D341Med (cell line): ENCODE data around the gene CUL9.
"Not testable (repeated sequence)": the region's sequence is repeated elsewhere in the genome, so short reads cannot be mapped to it uniquely, and the experiment has no call there.

Experiments used
- DNase-seq: peaks from one replicate; pipeline ENCODE4 v3.0.0; 2012; ENCODE audit warnings: low spot score

Gene CUL9

DNA sequence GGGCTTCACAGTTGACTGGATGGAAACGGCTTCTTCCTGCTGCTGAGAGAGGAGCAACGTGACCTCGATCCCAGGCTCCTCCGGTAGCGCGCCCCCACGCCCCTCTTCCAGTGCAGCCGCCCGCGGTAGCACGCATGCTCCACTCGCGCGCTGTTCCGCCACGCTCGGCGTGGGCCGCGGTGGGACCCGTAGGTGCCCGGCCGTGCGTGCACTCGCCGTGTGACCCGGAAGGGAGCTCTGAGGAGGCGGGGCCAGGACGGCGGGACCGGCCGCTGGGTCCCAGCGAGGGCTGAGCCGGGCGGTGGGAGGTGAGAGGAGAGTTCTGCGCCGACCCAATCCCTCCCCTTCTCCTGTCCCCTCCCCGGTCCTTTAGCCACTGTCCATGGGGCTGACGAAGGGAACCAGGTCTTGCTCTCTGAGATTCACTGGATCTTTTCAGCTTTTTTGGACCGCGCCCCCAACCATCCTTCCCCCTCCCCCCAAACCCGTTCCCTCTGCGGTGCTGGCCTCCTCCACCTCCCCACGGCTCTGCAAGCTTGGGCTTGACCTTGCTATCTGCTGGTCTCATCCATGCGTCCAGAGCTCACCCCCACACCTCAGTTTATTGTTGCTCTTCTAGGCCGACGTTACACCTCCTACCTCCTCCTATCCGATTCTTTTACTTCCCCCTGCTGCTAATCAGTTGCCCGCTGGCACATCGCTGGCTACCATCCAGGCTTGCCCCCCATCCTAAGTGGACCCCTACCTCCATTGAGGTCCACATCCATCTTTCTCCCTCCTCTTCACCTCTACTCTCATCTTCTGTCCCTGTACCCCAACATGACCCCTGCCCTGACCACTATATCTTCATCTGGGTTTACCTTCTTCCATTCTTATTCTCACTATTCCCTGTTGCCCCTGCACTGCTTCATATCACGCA, at the start of gene CUL9:
Gene CUL9 (plus strand): TSS at position 255 of the 919 bp plus-strand sequence. CDS start 2,115 bp downstream, outside the sequence.
- DNase-seq = peak; percentile 94

DNA sequence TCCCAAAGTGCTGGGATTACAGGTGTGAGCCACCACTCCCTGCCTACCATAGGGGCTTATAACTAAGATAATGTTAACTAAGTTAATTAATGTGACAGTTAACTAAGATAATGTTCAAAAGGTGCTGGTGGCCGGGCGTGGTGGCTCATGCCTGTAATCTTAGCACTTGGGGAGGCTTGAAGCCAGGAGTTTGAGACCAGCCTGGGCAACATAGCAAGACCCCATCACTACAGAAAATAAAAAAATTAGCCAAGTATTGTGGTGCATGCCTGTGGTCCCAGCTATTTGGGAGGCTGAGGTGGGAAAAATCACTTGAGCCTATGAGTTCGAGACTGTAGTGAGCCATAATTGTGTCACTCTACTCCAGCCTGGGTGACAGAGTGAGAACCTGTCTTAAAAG, 43.7 kb upstream of the CUL9 start:
- no peak for DNase-seq

DNA sequence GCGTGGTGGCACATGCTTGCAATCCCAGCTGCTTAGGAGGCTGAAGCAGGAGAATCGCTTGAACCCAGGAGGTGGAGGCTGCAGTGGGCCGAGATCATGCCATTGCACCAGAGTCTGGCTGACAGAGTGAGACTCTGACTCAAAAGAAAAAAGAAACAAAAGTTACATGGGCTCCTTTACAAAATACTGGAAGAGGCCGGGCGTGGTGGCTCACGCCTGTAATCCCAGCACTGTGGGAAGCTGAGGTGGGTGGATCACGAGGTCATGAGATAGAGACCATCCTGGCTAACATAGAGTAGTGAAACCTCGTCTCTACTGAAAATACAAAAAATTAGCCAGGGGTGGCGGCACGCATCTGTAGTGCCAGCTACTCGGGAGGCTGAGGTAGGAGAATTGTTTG, 42.0 kb upstream of the CUL9 start:
- DNase-seq = not testable (repeated sequence)

DNA sequence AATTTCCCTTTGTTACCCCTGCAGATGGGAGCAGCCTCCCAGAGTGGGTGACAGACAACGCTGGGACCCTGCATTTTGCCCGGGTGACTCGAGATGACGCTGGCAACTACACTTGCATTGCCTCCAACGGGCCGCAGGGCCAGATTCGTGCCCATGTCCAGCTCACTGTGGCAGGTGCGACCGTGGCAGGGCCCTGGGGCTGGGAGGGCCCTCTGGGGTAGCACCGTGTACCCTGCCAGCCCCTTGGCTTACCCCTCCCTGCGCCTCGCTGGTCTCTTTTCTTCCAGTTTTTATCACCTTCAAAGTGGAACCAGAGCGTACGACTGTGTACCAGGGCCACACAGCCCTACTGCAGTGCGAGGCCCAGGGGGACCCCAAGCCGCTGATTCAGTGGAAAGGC, 40.4 kb upstream of the CUL9 start:
- no peak for DNase-seq

DNA sequence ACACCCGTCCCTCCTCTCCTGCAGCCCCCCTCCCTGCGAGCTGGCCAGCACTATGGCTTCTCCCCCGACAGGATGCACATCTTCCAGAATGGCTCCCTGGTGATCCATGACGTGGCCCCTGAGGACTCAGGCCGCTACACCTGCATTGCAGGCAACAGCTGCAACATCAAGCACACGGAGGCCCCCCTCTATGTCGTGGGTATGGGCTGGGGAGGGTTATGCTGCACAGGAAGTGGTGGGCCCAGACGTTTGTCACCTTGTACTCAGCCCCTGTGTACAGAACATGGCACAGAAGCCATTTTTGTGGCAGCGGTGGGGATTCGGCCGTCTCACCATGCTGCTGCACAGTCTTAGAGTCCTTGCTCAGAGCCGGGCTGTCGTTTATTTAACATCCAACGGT, 39.9 kb upstream of the CUL9 start:
- no peak for DNase-seq

DNA sequence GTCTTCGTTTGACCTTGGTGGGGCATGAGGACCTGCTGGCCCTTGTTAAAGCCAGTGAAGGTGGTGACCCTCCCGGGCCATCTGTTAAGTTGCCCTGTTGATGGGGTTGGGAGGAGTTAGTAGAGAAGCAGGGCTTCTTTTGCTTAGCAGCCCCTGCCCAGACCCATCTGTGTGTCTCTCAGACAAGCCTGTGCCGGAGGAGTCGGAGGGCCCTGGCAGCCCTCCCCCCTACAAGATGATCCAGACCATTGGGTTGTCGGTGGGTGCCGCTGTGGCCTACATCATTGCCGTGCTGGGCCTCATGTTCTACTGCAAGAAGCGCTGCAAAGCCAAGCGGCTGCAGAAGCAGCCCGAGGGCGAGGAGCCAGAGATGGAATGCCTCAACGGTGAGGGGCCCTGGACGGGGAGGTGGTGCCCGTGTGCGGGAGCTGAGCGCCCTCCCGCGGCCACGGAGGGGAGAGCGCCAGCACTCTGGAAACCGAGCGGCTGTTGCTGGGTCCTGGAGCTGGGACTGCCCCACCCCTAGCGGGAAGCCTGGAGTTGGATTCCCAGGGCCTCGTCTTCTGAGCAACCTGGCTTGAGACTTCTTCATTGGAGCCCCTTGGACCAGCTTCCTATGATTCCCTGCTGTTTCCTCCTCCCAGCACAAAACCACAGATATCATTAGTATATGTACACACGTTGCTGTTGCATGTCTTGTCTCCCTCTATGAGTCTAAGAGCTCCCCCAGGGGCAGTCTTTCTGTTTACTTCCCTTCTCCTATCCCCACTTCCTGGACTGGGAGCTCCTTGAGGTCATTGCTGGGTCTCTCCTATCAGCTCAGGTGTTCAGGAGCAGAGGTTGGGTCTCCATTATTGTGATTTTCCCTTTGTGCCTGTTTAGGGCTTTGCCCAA, 38.5 kb upstream of the CUL9 start:
- DNase-seq = peak; percentile 97

DNA sequence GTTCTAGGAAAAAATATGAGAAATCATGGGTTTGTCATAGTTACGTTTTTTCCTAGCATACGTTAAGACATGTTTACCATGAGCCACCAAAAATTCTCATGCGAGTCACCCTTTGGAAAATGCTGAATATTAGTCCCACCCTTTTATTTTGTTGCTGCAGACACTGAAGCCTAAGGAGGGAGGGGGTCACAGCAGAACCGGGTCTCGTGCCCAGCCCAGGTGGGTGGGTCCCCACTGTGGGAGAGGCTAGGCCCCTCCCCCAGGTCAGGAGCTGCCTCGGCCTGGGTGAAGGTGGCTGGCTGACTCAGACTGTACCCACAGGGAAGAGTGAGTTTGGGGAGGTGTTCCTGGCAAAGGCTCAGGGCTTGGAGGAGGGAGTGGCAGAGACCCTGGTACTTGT, 37.1 kb upstream of the CUL9 start:
- no peak for DNase-seq

DNA sequence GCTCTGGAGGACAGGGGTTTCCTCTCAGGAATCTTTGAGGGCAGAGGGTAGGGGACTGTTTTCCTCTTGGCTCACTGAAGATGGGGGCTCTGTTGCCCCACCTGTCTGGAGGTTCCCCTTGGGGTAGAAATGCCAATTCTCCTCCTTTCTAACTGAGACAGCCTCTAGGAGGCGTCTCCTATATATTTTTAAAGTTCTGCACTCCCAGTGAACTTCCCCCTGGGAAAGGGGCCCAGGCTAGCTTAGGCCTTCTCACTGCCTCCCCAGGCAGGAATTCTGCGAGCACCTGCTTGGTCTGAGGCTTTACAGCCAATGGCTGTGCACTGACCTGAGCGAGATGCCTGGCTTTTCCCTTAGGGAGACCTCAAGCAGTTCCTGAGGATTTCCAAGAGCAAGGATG, 35.7 kb upstream of the CUL9 start:
- no peak for DNase-seq

DNA sequence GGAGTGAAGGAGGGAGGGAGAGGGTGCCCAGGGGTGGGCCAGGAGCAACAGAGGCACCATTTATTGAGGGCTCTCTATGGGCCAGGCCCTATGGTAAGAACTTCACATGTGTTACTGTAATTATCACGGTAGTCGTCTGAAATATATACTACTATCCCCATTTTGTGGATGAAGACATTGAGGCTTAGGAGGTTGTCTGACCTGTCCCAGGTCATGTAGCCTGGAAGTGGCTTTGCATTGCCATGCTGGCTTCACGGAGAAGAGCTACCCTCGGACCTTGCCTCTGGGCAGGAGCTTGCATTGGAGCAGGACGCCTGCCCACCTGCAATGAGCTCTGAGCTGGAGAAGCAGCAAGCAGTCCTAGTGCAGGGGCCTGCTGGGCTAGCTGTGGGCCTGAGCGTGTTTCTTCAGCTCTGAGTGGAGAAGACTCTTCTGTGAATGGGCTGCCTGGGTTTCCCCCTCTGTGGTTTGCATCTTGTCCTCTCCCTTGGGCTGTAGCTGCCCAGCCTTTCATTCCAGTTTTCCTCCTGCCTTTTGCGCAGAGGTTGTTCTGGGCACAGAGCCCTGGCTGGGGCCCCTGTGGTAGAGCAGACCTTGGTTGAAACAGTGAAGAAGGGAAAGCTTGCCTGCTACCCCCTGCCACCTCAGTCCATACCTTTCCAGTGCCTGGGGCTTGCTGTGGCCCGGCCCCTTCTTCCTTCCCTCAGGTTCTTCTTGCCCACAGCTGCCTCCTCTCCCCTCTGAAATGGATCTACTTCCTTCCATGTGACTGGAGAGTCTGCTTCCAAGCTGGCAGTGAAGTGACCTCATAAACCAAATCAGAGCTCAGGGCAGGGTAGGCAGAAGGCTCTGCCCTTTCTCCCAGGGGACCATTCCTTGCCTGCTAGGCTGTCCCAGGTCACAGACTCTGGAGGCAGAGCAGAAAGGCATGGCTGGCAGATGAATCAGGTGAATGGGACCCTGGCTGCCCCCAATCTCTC, 35.0 kb upstream of the CUL9 start:
- DNase-seq = no peak

DNA sequence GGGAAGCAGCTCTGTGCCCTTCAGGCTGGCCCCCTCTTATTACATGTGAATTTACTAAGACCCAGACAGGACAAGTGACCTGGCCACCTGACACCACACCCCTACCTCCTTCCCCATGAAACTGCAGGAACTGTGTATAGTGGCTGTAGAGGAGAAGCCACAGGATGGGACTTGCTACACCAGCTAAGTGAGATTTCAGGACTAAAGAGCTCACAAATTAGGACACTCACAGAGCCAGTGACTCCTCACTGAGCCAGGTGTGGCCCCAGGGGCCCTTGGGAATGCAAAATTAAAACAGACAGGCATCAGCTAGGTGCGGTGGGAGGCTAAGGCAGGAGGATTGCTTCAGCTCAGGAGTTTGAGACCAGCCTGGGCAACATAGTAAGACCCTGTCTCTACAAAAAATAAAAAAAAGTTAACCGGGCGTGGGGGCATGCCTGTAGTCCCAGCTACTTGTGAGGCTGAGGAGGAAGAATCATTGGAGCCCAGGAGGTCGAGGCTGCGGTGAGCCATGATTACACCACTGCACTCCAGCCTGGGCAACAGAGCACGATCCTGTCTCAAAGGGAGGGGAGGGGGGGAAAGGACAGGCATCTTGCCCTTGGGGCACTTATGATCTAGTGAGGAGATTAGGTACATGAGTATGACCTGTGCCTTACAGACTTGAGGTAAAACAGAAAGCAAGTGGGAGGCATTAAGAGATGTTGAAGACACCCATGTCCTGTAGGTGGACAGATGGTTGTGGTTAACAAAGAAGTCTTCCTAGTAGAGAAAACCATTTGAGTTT, 34.1 kb upstream of the CUL9 start:
- no peak for DNase-seq

DNA sequence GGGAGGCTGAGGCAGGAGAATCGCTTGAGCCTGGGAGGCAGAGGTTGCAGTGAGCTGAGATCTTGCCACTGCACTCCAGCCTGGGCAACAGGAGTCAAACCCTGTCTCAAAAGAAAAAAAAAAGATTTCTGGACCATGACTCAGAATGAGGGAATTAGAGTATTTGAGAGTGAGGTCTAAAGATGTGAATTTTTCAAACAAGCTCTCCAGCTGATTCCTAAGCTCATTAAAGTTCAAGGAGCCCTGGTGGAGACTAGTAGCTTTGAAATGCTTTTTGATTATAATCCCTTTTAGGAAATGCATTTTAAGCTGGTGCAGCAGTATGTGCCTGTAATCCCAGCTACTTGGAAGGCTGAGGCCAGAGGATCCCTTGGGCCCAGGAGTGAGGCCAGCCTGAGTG, 32.7 kb upstream of the CUL9 start:
- no peak for DNase-seq

DNA sequence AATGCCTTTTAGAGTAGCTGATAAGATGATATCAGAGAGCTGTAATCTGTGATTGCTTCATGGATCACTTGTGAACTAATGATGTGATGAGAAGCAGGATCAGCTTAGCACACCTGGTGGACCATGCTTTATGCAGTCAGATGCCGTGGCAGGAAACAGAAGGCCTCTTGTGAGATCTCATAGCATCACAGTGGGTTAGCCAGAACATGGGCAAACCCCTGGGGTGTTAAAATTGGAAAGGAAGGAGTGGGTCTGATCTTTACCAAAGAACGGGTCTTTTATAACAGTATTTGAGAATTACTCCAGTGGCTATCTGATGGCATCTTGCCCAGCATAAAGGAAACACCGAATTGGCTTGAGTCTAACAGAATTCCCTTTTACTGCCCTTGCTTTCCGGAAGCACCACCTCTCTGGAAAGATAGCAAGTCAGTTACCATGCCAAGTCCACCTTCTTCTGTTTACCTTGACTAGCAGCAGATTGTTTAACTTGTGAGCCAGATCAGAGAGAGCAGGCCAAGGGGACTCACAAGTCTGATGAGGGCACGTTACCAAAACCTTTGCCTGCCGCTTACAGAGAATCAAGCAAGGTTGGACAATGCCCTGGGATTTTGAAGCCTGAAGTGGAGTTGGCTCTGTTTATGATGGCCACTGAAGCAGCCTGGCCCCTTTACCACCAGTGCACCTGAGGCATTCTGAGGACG, 31.8 kb upstream of the CUL9 start:
- DNase-seq = no peak

DNA sequence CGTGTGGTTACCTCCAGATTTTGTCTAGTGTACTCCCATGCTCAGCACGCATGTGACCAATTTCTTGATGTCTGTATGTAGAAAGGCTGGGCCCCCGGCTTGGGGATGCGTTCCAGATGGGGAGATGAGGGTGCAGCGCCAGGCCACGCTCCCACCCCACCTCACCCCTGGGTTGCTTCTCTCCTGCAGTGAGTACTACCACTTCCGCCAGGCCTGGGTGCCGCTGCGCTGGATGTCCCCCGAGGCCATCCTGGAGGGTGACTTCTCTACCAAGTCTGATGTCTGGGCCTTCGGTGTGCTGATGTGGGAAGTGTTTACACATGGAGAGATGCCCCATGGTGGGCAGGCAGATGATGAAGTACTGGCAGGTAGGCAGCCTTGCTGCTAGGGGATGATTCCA, 22.4 kb upstream of the CUL9 start:
- no peak for DNase-seq

DNA sequence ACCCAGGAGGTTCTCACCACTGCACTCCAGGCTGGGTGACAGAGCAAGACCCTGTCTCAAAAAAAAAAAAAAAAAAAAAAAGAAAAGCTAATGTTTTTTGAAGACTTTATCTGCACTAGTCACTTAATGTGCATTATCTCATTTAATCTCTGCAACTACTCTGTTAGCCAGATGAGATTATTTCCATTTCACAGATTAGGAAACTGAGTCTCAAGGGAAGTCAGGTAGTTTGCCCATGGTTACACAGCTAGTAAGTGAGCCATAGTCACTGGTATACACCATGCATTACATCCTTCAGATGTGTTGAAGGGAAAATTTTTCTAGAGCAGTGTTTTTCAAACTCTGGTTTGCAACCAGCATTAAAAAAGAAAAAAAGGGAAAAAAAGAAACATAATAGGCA, 18.1 kb upstream of the CUL9 start:
- DNase-seq = no peak

DNA sequence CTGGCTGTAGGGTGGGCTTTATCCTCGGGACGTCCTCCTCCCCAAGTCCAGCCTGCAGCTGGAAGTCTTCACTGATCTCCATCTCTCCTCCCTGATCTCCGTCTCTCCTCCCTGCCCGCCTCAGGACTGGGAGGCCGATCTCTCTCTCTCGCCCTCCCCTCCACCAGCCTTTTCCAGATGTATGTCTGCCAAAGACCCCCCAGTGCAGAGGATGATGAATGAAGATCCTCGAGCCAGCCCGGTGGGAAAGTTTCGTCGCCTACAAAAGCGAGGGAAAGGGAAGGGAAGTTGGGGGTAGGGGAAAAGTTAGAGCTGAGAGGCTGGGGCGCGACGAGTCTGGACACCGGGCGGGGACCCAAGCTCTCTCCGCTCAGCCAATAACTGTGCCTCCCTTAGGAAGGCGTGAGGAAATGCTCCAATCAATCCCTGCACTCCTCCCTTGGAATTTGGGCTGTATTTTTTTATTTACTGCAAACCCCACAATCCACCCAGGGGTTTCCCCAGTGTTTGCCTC, 11.5 kb upstream of the CUL9 start:
- peak; percentile 80 for DNase-seq

DNA sequence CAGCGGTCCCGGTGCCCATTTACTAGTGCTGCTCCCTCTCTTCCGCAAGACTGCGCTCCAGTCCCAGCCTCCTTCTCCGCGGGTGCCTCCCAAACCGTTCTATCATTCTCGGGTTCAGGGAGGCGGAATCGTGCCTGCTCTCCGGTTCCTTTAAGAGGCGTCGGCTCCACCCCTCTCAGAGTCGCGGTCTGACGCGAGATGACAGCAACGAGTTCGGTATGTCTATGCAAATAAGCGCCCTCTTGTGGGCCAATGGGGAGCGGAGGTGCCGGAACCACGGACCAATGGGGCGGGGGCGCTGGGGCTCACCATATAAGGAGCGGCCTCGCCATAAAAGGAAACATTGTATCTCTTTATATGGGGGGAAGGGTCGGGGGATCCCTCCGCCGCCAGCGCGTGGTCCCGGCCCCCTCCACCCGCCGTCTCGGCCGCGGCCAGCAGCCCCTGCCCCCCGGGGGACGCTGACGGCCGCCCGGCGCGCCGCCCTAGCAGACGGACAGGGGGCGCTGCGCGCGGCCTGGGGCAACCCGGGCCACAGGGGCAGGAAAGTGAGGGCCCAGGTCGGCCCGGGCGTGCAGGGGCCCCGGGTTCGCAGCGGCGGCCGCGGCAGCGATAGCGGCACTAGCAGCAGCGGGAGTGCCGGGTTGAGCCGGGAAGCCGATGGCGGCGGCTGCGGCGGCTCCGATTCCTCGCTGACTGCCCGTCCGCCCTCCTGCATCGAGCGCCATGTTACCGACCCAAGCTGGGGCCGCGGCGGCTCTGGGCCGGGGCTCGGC, 10.9 kb upstream of the CUL9 start, which contains the start of gene SRF:
Gene SRF (plus strand): TSS at position 339 of the 776 bp plus-strand sequence. CDS start 388 bp downstream, at position 727.
- peak; percentile 94 for DNase-seq

DNA sequence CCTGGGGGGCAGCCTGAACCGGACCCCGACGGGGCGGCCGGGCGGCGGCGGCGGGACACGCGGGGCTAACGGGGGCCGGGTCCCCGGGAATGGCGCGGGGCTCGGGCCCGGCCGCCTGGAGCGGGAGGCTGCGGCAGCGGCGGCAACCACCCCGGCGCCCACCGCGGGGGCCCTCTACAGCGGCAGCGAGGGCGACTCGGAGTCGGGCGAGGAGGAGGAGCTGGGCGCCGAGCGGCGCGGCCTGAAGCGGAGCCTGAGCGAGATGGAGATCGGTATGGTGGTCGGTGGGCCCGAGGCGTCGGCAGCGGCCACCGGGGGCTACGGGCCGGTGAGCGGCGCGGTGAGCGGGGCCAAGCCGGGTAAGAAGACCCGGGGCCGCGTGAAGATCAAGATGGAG, 10.3 kb upstream of the CUL9 start:
- DNase-seq = peak; percentile 51

DNA sequence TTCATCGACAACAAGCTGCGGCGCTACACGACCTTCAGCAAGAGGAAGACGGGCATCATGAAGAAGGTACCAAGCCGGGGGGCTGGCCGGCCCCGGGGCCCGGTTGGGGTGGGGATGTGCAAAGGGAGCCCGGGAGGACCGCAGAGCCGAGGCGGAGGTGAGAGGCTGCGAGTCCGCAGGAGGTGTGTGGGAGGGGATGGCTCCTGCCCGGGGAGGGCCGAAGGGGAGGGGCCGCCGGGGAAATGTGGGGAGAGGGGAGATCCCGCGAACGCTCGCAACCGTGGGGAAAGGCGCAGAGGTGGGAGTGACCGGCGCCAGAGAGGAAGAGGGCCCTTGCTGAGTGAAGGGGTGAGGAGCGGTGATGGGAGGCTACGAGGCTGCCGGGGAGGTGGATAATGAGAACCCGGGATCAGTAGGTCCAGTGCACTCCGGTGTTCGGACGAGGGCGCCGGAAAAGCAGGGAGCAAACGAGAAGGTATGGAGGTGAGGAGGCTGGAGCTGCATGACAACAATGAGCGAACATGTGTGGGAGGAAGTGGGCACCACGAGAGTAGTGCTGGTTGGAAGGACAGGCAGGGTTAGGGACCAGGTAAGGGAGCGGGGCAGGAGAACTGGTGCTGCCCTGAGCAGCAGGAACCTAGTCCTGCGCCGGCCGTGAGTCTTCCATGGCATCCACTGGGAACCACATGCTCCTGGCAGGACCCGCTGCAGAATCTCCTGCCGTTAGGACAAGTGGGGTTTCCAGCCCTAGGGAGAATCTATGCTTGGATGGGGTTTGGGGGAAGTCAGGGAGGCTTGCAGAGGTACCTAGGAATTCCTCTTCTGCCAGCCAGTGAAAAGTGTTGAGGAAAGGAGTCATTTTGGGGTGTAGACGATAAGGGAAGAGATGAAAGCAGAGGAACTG, 9.6 kb upstream of the CUL9 start:
- peak; percentile 57 for DNase-seq
